K562 (cell line): ENCODE results near the gene SMAD3. TPM values are rescaled to one million over a fixed set of nuclear protein-coding genes. Genes with fewer than 3 reads are reported as not detected.

Source experiments
- ATAC-seq: fragments of 200-7000 bp; cut with Tn5 transposase; 3 replicates; pipeline ENCODE4 v1.9.1; 2020; ENCODE audit warnings: moderate library complexity
- BruUV-seq: library from RNA; stranded (reverse); fragments of 400-500 nt; replicated peaks from 2 replicates; lab custom pipeline; 2021; lab: Mats Ljungman, UMichigan
- CTCF ChIA-PET: fragments of 300-600 bp; formaldehyde crosslinking; extraction: SDS; loops from one replicate; lab custom pipeline; 2021; ENCODE audit warnings: low intra/inter-chr PET ratio; lab: Yijun Ruan, JAX
- POLR2A ChIA-PET: fragments of 300-600, 350-650 bp; sonication (Branson Sonifier 250); formaldehyde crosslinking; extraction: SDS; loops from one replicate; lab custom pipeline; 2021; ENCODE audit warnings: antibody characterized with exemption, inconsistent platforms; lab: Yijun Ruan, JAX
- DNase-seq, 4 experiments: peaks; one replicate each; pipeline versions ENCODE4 v3.0.0 to v3.0.0-alpha.2; 2011 to 2018; ENCODE audit warnings: low spot score in 3 of 4, mixed read lengths in 3 of 4; ENCODE audit errors: extremely low read depth in 1 of 4
- FAIRE-seq: peaks from 2 replicates; lab custom pipeline; 2011; peaks lifted over from hg19 to GRCh38; lab: Jason Lieb, UNC
- H2AFZ ChIP-seq: 2 replicates; pipeline ENCODE4 v1.6.0; 2011; ENCODE audit warnings: low read depth, low read length, control low read depth, inconsistent platforms
- H3K27ac ChIP-seq: fragments of 200-600 bp; 3 replicates; pipeline ENCODE4 v1.8.0; 2011; ENCODE audit warnings: low read depth, mild to moderate bottlenecking, control low read depth, inconsistent platforms, low read length, moderate library complexity, mixed read lengths; ENCODE audit errors: extremely low read depth
- H3K27me3 ChIP-seq, 2 experiments: fragments of 300-600 bp in 1 of 2; 2 replicates in 1 of 2; 3 replicates in 1 of 2; pipeline versions ENCODE4 v1.6.0 to v1.8.0; 2011; ENCODE audit warnings: inconsistent platforms in 2 of 2, low read length in 2 of 2, mild to moderate bottlenecking in 1 of 2, mixed read lengths in 1 of 2, moderate library complexity in 1 of 2; ENCODE audit not compliant: control insufficient read depth in 2 of 2, insufficient read depth in 2 of 2
- H3K36me3 ChIP-seq: fragments of 300-600 bp; 3 replicates; pipeline ENCODE4 v1.8.0; 2011; ENCODE audit warnings: mild to moderate bottlenecking, low read length, inconsistent platforms; ENCODE audit not compliant: control insufficient read depth, insufficient read depth
- H3K4me1 ChIP-seq, 2 experiments: fragments of 200-600 bp in 1 of 2; replicated peaks in 1 of 2; 2 replicates in 1 of 2; 3 replicates in 1 of 2; pipeline versions ENCODE4 v1.5.1 to v1.8.0; 2011; ENCODE audit warnings: inconsistent platforms in 2 of 2, low read length in 2 of 2, mild to moderate bottlenecking in 1 of 2, mixed read lengths in 1 of 2, moderate library complexity in 1 of 2; ENCODE audit not compliant: control insufficient read depth in 2 of 2, insufficient read depth in 2 of 2
- H3K4me2 ChIP-seq: 2 replicates; pipeline ENCODE4 v1.6.1; 2011; ENCODE audit warnings: low read length, control low read depth, inconsistent platforms, mixed read lengths; ENCODE audit not compliant: insufficient read depth
- H3K4me3 ChIP-seq: fragments of 200-600 bp; sonication (generic), shearing (Covaris generic); 2 replicates; pipeline ENCODE4 v1.5.1; 2016; ENCODE audit warnings: control low read depth, inconsistent platforms
- H3K79me2 ChIP-seq: fragments of 200-600 bp; 3 replicates; pipeline ENCODE4 v1.8.0; 2011; ENCODE audit warnings: low read length, inconsistent platforms; ENCODE audit not compliant: control insufficient read depth, insufficient read depth
- H3K9ac ChIP-seq, 2 experiments: 2 replicates each; pipeline versions ENCODE4 v1.6.0 to v1.6.1; 2011; ENCODE audit warnings: low read depth in 2 of 2, low read length in 2 of 2, control low read depth in 1 of 2, inconsistent platforms in 1 of 2, mild to moderate bottlenecking in 1 of 2, mixed read lengths in 1 of 2; ENCODE audit not compliant: insufficient read depth in 1 of 2
- H3K9me1 ChIP-seq: one replicate; pipeline ENCODE4 v1.6.0; 2011; ENCODE audit warnings: inconsistent platforms, mild to moderate bottlenecking, low read length, moderate library complexity; ENCODE audit not compliant: control insufficient read depth, insufficient read depth
- H3K9me3 ChIP-seq: replicated peaks from 2 replicates; pipeline ENCODE4 v1.5.1; 2011; ENCODE audit warnings: low read depth, low read length, inconsistent platforms; ENCODE audit not compliant: control insufficient read depth, insufficient read depth
- H4K20me1 ChIP-seq: replicated peaks from 2 replicates; pipeline ENCODE4 v1.6.1; 2011; ENCODE audit warnings: low read length, inconsistent platforms, mixed read lengths; ENCODE audit not compliant: control insufficient read depth, insufficient read depth
- EWSR1 ChIP-seq: fragments of 450-650 bp; IDR thresholded peaks from 2 replicates; pipeline ENCODE4 v1.6.1; 2018; ENCODE audit warnings: borderline replicate concordance, mild to moderate bottlenecking, low read depth, moderate library complexity; ENCODE audit not compliant: partially characterized antibody
- GTF2A2 ChIP-seq: IDR thresholded peaks from 2 replicates; pipeline ENCODE4 v1.6.1; 2016; ENCODE audit warnings: mild to moderate bottlenecking, missing genetic modification characterization, missing compliant biosample characterization
- JUNB ChIP-seq: fragments of 450-650 bp; formaldehyde crosslinking; conservative IDR thresholded peaks from 2 replicates; pipeline ENCODE4 v1.4.0; 2020; ENCODE audit warnings: mild to moderate bottlenecking
- RBM39 ChIP-seq: fragments of 200-400 bp; formaldehyde crosslinking; optimal IDR thresholded peaks from 2 replicates; pipeline ENCODE3; 2018; ENCODE audit warnings: low read depth, low read length
- RERE ChIP-seq: sonication (generic); formaldehyde crosslinking; IDR thresholded peaks from 2 replicates; pipeline ENCODE4 v1.8.0; 2023; ENCODE audit warnings: missing genetic modification reagents, mild to moderate bottlenecking, borderline replicate concordance
- ZNF134 ChIP-seq: fragments of 250-450 bp; sonication (Bioruptor Pico); conservative IDR thresholded peaks from 2 replicates; pipeline ENCODE4 v1.4.0; 2020
- ZNF395 ChIP-seq: fragments of 200-800 bp; sonication (Bioruptor generic); IDR thresholded peaks from 2 replicates; pipeline ENCODE4 v1.6.1; 2017; ENCODE audit warnings: missing genetic modification characterization, missing compliant biosample characterization
- ZNF518B ChIP-seq: fragments of 250-450 bp; sonication (Bioruptor Pico); IDR thresholded peaks from 2 replicates; pipeline ENCODE4 v1.5.0; 2021; ENCODE audit warnings: mild to moderate bottlenecking, moderate library complexity
- WGBS: fragments of 100-300 bp; shearing (Covaris generic); methylation state at CpG from one replicate; pipeline ENCODE4 v1.1.6; 2016; ENCODE audit warnings: low coverage, mixed read lengths; ENCODE audit not compliant: insufficient coverage; ENCODE audit errors: missing lambda C conversion rate; 5-methylcytosine and 5-hydroxymethylcytosine counted together
- in situ Hi-C: fragments of 300-500 bp; cut with MboI; formaldehyde crosslinking; loops from 4 replicates; pipeline ENCODE4 v1.15.0; 2018; ENCODE audit warnings: inconsistent platforms, mixed read lengths
- intact Hi-C: fragments of 100-400 bp; cut with micrococcal nuclease; formaldehyde crosslinking; loops from 2 replicates; pipeline ENCODE4 v1.14.2; 2022
- polyA plus RNA-seq, 8 experiments: library from polyadenylated mRNA; depleted of rRNA in 4 of 8; stranded (reverse) in 5 of 8; unstranded in 3 of 8; fragments of >200 nt; fragmentation: Nextera tagmentation in 2 of 8; fragmentation: Illumina TruSeq in 1 of 8; extraction: Ambion mirVana in 2 of 8; extraction: Trizol in 1 of 8; gene quantifications; 2 replicates each; pipeline versions ENCODE4 v1.2.1 to v1.2.3, GENCODE V29; 2011 to 2014; ENCODE audit warnings: inconsistent platforms in 1 of 8, missing spikeins in 1 of 8
- total RNA-seq, 7 experiments: library from RNA; depleted of rRNA in 6 of 7; stranded (reverse); fragments of >200 nt in 6 of 7; fragmentation: Illumina TruSeq in 2 of 7; extraction: Trizol in 2 of 7; gene quantifications; 2 replicates each; pipeline versions ENCODE4 v1.2.1 to v1.2.3, GENCODE V29; 2011 to 2021; ENCODE audit warnings: low replicate concordance in 1 of 7
- TF ChIP-seq, protein P1 (sequence below): fragments of 450-650 bp; IDR thresholded peaks from 2 replicates; pipeline ENCODE4 v1.6.1; 2016; ENCODE audit warnings: mild to moderate bottlenecking

SMAD3 gene
- total and polyA plus RNA-seq, 9 of the 15 experiments (the other 6 are each of a cell fraction or from before 2014, with no cell fraction given): 4.3 to 39.2 (median 11.1) TPM

GRCh38 chr15:67102599-67102929 is 37.2 kb downstream of the SMAD3 start:
- H3K4me3 ChIP-seq: no peak overlapping the region
- FAIRE-seq (no peak), ATAC-seq (no peak), DNase-seq (no peak)
- H4K20me1 ChIP-seq: peaks cover 11% of the 10 kb centered on the region; the same call in 1 of the 2 replicates
- peaks cover 14 to 67% of the 10 kb centered on the region in 2 experiments for H3K4me1 ChIP-seq
- H3K27me3 ChIP-seq: no peaks in the 10 kb centered on the region
- WGBS: 83% methylated on average over 4 of the region's 4 CpGs
- H2AFZ ChIP-seq: no peak overlapping the region
- no peak overlapping the region for H3K27ac ChIP-seq
- CTCF ChIA-PET: no interaction called here
- intact Hi-C loops (no loop called here), in situ Hi-C loops (no loop called here)
- no peak overlapping the region for H3K4me2 ChIP-seq
- no peaks in the 10 kb centered on the region for H3K9me1 ChIP-seq
- peaks cover 56% of the 10 kb centered on the region for H3K79me2 ChIP-seq
- POLR2A ChIA-PET: interaction anchor here (0.8 to 2.4 kb wide), 3 partner anchors 10 to 14 kb away, joined by 3 to 9 read pairs (median 6); no protein-coding TSS in a partner anchor
- no peaks in the 10 kb centered on the region for H3K9me3 ChIP-seq
- BruUV-seq: no TSS peak
- no peak overlapping the region for H3K9ac ChIP-seq
- peaks cover 21% of the 10 kb centered on the region; the same call in 2 of the 3 replicates for H3K36me3 ChIP-seq
- TF ChIP-seq ZNF518B (CRISPR knock-in tag) (no peak), JUNB (no peak), ZNF134 (CRISPR knock-in tag) (no peak), RBM39 (no peak), GTF2A2 (tag) (no peak), ZNF395 (CRISPR knock-in tag) (no peak), RERE (no peak), EWSR1 (no peak)
- TF ChIP-seq, protein P1, sequence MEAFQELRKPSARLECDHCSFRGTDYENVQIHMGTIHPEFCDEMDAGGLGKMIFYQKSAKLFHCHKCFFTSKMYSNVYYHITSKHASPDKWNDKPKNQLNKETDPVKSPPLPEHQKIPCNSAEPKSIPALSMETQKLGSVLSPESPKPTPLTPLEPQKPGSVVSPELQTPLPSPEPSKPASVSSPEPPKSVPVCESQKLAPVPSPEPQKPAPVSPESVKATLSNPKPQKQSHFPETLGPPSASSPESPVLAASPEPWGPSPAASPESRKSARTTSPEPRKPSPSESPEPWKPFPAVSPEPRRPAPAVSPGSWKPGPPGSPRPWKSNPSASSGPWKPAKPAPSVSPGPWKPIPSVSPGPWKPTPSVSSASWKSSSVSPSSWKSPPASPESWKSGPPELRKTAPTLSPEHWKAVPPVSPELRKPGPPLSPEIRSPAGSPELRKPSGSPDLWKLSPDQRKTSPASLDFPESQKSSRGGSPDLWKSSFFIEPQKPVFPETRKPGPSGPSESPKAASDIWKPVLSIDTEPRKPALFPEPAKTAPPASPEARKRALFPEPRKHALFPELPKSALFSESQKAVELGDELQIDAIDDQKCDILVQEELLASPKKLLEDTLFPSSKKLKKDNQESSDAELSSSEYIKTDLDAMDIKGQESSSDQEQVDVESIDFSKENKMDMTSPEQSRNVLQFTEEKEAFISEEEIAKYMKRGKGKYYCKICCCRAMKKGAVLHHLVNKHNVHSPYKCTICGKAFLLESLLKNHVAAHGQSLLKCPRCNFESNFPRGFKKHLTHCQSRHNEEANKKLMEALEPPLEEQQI: no peak
